HG02759 (cell line): ENCODE measurements around the gene OXA1L.
"Not testable (repeated sequence)": the region's sequence is repeated elsewhere in the genome, so short reads cannot be mapped to it uniquely, and the experiment has no call there.

ENCODE experiments used
- ATAC-seq: cut with Tn5 transposase; IDR thresholded peaks from one replicate; pipeline ENCODE4 v1.9.1; 2021; ENCODE audit warnings: mild to moderate bottlenecking, moderate library complexity; ENCODE audit not compliant: unreplicated experiment

OXA1L gene

DNA sequence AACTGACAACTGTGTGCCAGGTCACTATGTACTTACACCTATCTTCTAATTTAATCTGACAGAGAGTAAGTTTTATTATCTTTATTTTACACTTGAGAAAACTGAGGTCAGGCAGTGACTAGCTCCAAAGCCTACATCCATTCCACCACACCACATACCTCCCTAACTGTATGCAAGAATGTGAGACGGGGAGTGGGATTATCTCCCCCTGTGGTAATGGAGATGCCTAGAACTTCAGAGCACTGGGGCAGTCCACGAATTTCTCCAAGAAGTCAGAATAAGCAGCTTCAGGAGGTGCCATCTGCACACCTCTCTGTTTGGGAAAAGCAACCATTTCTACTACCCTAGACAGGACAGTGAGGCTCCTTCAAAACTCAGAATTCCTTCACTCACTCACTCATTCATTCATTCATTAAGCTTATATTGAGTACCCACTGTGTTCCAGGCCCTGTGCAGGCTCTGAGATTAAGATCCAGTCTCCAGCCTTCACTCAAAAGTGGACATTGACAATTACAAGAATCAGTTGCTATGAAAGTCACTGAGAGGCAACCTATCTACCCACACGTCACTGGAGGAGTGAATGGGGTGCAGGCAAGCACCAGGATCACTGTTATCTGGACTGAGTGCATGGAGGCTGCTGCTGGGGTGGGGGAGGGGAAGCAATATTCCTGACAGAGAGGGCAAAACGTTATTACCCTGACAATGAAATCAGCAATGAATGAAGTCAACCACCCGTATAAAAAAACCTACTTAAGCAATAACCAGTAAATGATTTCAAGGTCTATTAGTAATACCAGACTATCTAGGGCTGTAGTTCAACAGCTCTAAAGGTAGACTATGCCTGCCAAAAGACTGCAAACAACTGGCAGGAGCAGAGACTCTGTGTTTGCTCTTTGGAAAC is 30.8 kb downstream of the OXA1L start:
- ATAC-seq: no peak

DNA sequence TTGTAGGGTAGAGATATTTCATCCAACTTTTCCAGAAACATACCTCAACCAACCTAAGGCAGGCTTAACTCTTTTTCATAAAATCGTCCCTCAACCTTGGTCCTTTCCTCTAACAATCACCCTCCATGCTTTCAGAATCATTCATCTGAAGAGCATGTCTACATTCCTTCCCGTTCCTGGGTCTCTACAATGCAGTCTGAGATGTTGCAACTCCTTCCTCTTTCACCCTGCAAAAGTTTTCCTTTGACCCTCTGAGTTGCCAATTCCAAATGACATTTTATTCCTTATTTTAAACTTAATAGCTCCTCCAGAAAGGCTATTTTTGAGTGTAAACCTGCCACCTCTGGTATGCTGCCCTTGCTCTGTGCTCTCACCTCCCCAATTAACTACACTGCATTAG is 32.0 kb downstream of the OXA1L start:
- no peak for ATAC-seq

DNA sequence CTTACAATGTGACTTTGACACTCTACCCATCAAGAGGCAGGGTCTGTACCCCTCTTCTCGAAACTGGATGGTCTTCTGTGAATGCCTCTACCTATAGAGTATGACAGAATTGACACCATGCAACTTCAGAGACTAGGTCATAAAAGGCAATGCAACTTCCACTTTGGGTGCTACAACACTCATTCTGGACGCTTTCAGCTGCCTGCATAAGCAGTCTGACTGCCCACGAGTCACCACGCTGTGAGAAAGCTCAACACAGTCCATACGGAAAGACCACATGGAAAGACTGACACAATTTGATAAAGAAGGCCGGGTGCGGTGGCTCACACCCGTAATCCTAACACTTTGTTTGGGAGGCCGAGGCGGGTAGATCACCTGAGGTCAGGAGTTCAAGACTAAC is 33.9 kb downstream of the OXA1L start:
- no peak for ATAC-seq

DNA sequence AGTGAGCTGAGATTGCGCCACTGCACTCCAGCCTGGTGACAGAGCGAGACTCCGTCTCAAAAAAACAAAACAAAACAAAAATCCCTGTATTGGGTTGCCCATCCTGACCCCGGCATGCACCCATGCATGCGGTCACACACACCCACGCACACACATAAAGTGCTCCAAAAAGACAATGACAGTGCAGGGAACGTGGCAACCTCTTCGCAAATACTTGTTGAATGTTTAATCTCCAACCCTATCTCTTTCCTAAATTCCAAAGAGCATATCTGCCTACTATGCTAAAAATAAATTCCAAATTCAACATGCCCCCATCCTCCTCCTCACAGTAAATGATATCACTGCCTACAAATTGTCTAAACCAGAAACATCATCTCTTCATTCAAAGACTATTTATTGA is 35.2 kb downstream of the OXA1L start:
- no peak for ATAC-seq

DNA sequence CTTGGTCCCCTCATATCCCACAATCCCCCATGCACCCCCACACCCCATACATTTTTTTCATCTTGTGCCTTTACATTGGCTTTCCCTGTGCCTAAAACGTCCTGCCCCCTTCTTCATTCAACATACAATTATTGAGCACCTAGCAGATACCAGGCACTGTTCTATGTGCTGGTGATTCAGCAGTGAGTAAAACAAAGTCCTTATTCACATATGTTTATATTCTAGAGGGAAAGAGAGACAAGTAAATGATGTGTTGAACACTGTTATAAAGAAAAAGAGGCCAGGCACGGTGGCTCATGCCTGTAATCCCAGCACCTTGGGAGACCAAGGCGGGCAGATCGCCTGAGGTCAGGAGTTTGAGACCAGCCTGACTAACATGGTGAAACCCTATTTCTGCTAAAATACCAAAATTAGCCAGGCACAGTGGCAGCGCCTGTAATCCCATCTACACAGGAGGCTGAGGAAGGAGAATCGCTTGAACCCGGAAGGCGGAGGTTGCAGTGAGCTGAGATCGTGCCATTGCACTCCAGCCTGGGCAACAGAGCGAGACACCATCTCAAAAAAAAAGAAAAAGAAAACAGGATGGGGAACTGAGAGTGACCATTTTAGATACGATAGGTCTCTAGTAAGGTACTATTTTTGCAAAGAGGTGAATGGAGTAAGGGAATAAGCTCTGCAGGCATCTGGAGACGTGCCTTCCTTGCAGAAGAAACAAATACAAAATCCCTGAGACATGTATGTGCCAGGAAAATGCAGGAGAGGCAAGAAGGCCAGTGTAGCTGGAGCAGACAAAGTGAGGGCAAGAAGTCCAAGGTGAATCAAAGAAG is 36.6 kb downstream of the OXA1L start:
- peak; percentile 53 for ATAC-seq

DNA sequence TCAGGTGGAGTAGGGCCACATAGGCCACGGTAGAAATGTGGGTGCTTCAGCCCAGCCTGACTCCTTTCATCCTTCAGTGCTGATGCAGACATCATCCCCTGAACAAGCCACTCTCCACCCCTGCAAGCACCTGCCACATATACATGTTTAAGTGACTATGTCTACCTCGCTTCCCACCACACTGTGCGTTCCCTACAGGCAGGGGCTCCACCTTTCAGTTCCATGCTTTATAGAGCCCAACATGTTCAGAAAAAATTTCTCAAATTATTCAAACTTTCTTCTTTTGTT is 37.1 kb downstream of the OXA1L start:
- ATAC-seq: peak; percentile 42

DNA sequence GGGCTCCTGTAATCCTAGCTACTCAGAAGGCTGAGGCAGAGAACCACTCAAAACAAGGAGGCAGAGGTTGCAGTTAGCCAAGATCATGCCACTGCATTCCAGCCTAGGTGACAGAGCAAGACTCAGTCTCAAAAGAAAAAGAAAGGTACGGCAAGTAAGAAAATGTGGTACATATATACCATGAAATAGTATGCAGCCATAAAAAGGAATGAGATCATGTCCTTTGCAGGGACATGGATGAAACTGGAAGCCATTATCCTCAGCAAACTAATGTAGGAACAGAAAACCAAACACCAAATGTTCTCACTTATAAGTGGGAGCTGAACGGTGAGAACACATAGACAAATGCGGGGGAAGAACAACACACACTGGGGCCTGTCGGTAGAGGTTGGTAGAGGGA is 38.7 kb downstream of the OXA1L start:
- ATAC-seq: not testable (repeated sequence)

DNA sequence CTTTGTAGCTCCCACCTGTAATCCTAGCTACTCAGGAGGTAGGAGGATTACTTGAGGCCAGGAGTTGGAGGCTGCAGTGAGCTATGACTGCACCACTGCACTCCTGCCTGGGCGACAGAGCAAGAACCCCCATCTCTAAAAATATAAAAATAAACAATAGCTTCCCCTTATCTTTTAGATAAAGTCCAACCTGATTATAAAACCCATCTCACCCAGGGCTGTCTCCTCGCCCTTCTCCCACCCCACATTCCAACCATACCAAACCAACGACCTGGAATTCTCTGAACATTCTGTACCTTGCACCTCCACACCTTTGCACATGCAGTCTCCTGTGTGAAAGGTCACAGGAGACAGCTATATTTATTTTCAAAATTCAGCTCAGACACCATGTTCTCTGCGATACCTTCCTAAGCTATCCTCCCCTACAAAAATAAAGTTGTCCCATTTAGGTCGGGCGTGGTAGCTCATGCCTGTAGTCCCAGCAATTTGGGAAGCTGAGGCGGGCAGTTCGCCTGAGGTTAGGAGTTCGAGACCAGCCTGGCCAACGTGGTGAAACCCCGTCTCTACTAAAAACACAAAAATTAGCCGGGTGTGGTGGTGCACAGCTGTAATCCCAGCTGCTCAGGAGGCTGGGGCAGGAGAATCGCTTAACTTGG is 41.1 kb downstream of the OXA1L start:
- ATAC-seq: no peak

DNA sequence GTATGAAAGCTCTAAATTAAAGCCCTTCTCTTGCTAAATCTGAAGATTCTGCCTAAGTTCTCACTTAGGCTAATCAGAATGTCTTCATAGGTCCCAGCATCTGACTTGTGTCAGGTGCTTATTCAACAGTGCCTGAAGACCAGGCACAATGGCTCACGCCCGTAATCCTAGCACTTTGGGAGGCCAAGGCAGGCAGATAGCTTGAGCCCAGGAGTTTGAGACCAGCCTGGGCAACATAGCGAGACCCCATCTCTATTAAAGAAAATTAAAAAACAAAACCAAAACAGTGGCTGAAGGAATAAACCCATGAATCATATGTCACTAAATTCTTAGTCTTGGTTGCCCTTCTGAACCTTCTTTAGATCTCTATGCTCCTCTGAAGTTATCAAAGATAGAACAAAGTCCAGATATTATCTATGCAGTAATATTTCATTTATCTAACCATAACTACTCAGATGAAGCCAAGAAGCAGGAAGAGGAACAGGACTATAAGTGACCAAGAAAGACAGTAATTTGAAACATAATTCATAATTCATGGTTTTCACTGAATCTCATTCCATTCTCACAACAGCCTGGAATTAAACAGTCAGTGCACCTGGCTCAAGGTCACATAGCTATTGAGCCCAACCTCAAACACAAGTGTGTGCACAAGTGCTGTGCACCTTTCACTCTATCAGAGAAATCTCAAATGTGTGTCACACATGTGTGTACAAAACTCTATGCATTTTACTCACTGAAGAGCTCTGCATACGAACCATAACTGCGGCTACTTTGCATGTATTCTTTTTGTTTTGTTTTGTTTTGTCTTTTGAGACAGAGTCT is 42.1 kb downstream of the OXA1L start:
- no peak for ATAC-seq

DNA sequence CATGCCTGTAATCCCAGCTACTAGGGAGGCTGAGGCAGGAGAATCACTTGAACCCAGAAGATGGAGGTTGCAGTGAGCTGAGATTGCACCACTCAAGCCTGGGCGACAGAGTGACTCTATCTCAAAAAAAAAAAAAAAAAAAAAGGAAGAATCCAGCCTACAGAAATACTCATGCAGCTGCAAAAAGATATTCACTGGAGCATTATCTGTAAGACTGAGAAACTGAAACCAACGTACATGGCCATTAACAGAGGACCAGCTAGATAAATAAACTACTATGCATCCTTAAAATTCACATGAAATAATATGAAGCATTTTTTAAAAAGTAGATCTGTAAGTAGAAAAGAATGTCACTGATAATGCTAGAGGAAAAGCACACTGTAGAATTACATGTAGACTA is 45.2 kb downstream of the OXA1L start:
- ATAC-seq: no peak

DNA sequence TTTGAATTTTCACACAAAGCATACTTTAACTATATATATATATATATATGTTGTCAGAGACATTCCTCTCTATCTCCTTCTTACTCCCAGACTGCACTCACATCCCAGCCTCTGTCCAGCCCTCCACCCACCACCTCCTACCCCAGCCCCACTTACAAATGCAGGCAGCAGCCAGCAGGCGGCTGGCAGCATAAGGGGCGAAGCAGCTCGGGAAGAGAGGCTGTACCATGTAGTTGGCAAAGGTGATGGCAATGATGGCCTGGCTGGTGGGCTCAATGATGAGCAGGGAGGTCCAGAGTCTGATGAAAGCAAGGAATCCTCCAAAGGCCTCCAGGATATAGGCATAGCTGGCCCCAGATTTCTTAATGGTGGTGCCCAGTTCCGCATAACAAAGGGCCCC is 46.3 kb downstream of the OXA1L start:
- no peak for ATAC-seq

DNA sequence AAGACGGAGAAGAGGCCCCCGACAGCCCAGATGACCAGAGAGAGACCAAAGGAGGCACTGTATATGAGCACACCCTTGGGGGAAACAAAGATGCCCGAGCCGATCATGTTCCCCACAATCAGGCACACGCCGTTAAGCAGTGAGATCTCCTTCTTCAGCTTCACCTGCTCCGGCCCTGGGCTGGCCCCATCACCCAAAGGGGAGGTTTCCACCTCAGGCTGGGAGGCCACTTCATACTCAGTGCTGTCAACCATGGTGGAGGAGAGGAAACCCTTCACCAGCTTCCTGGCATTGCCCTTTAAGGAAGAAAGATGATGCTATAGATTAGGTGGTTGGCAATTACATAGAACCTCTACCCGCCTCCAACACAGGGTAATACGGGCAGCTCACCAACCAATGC is 46.7 kb downstream of the OXA1L start:
- no peak for ATAC-seq

DNA sequence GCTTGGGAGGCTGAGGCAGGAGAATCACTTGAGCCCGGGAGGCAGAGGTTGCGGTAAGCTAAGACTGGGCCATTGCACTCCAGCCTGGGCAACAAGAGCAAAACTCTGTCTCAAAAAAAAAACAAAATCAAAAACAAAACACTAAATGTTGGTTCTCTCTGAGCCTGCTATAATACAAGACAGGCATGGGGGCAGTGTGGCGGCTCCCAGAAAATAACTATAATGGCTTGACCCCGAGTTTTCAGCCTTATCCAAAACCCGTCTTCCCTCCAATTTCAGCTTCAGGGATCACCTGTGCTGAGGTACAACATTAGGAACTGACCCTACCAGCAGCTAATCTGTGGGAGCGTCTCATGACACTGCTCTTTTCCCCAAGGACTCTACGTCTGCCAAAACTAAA is 47.9 kb downstream of the OXA1L start:
- ATAC-seq: no peak

DNA sequence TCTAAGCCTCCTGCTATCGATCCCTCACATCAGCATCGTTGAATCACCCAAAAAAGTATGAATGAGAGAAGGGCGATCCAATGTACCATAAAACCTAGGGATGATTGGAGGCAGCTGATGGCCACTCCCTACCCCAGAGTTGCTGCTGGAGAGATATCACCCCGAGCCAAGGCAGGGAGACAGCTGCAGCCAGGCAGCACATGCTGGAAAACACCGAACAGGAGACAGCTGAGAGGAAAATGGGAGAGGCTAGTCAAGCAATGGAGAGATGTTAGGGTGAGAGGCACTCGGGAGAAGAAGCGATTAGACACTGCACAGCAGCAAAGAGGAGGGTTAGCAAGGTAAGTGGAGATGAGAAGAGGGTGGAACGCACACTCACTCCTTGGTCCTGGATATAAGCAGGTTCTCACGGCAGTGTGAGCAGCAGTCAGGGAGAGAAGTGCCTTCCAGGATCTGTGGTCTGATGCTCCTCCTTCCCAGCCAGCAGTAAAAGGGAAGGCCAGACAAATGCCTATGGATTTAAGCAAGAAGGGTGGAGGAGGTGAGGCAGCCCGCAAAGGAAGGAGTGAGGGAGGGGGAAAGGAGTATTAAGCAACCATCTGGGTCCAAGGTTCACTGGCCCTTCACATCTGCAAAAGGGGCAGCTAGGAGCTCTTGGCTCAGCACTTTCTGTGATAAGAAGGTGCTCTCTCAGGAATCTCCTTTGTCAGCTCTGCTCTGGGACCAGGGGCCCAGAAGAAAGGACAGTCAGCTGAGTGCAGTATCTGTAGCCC is 48.6 kb downstream of the OXA1L start, which contains the start of gene SLC7A7:
Gene SLC7A7, minus strand, starts transcription at position 495 of the 773 bp plus-strand sequence. CDS start 2,037 bp downstream, outside the sequence.
- ATAC-seq: no peak

DNA sequence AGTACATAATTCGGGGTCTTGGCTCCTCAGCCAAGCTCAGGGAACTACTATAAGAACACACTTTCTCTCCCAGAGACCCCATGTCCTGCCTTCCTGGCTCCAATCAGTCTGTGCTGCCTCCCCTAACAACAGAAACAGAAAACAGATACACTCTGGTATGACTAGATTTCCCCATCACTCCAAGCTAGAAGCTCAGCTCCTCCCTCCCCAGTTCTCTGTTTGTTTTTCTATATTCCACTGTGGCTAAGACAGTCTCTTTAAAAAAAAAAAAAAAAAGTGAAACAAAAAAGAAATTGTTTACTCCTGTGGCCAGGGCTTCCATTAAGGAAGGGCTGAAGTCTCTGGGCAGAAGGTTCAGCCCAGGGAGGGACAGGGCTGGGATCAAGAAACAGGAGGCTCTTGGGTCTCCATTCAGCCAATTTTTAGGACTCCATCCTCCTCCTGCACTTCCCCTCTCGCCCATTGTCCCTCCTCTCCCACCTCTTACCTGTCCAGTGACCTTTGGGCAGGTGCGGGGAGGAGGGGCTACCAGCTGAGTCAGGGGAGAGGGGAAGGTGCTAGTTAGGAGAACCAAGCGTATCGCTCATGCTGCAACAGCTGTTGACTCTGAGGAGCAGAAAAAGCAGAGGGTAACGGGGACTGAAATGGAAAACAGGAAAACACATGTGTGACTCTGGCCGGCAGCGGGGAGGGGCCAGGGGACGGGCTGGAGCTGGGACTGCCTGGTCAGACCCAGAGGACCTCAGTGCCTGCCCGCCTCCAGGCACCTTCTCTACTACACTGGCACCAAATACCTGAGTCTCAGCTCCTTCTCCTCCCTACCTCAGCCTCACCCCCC is 52.9 kb downstream of the OXA1L start:
- peak; percentile 27 for ATAC-seq

DNA sequence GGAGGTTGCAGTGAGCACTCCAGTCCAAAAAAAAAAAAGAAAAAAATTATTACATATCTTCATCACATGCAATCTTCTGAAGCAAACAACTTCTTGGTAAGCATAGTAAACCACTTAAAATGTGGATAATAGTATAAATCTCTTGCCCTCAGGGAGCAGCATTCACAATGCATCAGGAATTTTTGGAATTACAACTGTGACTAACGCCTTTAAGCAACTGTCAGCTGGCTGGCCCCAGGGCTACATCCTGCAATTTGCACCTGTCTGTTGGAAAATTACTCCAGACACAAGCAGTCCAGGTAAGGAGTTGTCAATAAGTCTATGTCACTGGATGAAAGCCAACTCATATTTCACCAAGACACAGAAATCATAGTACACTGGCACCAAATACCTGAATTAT is 54.2 kb downstream of the OXA1L start:
- no peak for ATAC-seq

DNA sequence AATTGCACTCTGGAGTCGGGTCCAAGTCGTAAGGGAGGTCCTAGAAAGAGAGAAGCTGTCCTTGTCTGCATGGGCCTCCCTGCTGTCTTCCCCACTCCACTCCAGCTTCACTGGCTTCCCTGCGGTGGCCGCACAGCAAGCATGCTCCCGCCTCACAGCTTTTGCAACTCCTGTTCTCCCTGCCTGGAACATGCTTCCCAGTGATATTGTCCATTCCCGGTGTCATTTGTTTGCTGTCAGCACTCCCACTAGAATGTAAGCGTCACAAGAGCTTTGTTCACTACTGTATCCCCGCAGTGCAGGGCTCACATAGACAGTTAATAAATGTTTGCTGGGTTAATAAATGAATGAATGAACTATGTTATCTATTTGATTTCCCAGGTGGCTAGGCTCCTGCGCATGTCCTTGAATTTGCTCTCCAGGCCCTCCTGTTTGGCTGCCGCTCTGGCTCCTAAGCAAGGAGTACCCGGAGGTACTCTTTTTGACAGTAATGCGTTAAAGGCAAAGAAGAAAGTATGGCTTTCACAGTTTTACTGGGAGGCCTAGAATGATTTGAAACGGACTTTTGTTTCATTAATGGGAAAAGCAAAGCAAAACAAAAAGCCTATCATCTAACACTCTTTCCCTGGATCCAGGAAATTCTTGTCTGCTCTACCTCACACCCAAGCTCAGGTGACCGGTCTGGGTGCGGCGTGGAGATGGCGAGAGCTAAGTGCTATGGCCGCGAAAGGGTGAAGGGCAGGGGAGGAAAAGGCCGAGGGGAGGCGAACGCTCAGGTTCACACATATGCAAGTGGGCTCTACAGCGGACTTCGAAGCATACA is 54.9 kb downstream of the OXA1L start:
- no peak for ATAC-seq

DNA sequence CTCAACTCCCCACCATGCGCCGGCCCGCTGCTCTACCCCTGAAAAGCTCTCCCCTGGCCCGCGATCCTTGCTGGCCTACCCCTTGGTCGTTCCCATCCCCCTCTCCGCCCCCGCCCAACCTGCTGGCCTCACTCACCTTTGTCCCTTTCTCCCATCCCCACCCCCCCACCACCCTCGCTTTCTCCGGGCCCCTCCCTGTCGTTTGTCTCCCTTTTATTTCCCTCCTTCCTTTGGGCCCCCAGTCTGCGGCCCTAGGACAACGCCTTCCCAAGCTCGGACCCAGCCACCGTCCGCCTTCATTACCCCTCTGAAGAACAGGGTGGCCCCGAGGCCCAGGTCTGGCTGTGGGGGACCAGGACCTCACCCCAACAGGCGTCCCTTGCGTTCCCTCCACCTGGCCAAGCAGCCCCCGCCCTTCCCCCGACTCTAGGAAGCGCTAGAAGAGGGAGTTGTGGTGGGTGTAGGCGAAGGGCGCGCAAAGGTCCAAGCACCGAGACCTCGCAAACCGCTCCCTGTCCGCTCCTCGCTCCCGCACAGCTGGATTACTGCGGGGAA is 55.6 kb downstream of the OXA1L start:
- no peak for ATAC-seq
